Liver (tissue), 9 donors: ENCODE results near the gene HHAT. TPM values are rescaled to one million over a fixed set of nuclear protein-coding genes. Genes with fewer than 3 reads are reported as not detected.

Experiments used
- DNase-seq: peaks from one replicate; pipeline ENCODE4 v3.0.0-alpha.2; 2017; ENCODE audit warnings: low spot score
- H3K27ac ChIP-seq, 2 donors: one replicate each; pipeline ENCODE4 v1.7.0; 2013; ENCODE audit warnings: inconsistent platforms in 2 of 2, low read length in 2 of 2, control low read depth in 1 of 2, low read depth in 1 of 2, mild to moderate bottlenecking in 1 of 2
- H3K27me3 ChIP-seq, 4 donors: one replicate each; pipeline versions ENCODE4 v1.6.1 to v1.7.0; 2013; ENCODE audit warnings: low read length in 3 of 4, inconsistent platforms in 1 of 4, mild to moderate bottlenecking in 1 of 4, moderate library complexity in 1 of 4; ENCODE audit not compliant: control insufficient read depth in 4 of 4, insufficient read depth in 4 of 4
- H3K36me3 ChIP-seq, 4 donors: one replicate each; pipeline versions ENCODE4 v1.6.1 to v1.7.0; 2013; ENCODE audit warnings: low read length in 3 of 4, mild to moderate bottlenecking in 3 of 4, low read depth in 1 of 4, moderate library complexity in 1 of 4; ENCODE audit not compliant: control insufficient read depth in 4 of 4, insufficient read depth in 3 of 4
- H3K4me1 ChIP-seq, 4 donors: one replicate each; pipeline versions ENCODE4 v1.6.1 to v1.7.0; 2013; ENCODE audit warnings: low read length in 3 of 4, mild to moderate bottlenecking in 3 of 4, moderate library complexity in 1 of 4; ENCODE audit not compliant: control insufficient read depth in 4 of 4, insufficient read depth in 4 of 4
- H3K4me3 ChIP-seq, 3 donors: one replicate each; pipeline versions ENCODE4 v1.6.1 to v1.7.0; 2013; ENCODE audit warnings: low read length in 3 of 3, control low read depth in 1 of 3, low read depth in 1 of 3, mild to moderate bottlenecking in 1 of 3
- H3K9ac ChIP-seq, 2 donors: one replicate each; pipeline ENCODE4 v1.7.0; 2013; ENCODE audit warnings: low read length in 2 of 2, mild to moderate bottlenecking in 2 of 2, moderate library complexity in 2 of 2, control low read depth in 1 of 2, low read depth in 1 of 2
- H3K9me3 ChIP-seq, 4 donors: one replicate each; pipeline versions ENCODE4 v1.6.1 to v1.7.0; 2013; ENCODE audit warnings: low read length in 3 of 4; ENCODE audit not compliant: control insufficient read depth in 4 of 4
- EGR1 ChIP-seq, 2 donors: IDR thresholded peaks; 2 replicates each; pipeline ENCODE4 v1.6.1; 2016 to 2018; ENCODE audit warnings: antibody characterized with exemption in 2 of 2, low read depth in 2 of 2
- FOXA1 ChIP-seq: IDR thresholded peaks from 2 replicates; pipeline ENCODE4 v1.6.1; 2016; ENCODE audit warnings: antibody characterized with exemption
- FOXA2 ChIP-seq: IDR thresholded peaks from 2 replicates; pipeline ENCODE4 v1.6.1; 2016; ENCODE audit warnings: antibody characterized with exemption
- GABPA ChIP-seq, 2 donors: IDR thresholded peaks in 1 of 2; conservative IDR thresholded peaks in 1 of 2; 2 replicates each; pipeline ENCODE4 v1.6.1; 2016; ENCODE audit warnings: antibody characterized with exemption in 2 of 2, mild to moderate bottlenecking in 1 of 2, moderate library complexity in 1 of 2
- HNF4A ChIP-seq, 2 donors: conservative IDR thresholded peaks; 2 replicates each; pipeline ENCODE4 v1.6.1; 2016; ENCODE audit warnings: antibody characterized with exemption in 2 of 2, mild to moderate bottlenecking in 2 of 2
- HNF4G ChIP-seq: IDR thresholded peaks from 2 replicates; pipeline ENCODE4 v1.6.1; 2016; ENCODE audit warnings: antibody characterized with exemption
- NR2F2 ChIP-seq: IDR thresholded peaks from 2 replicates; pipeline ENCODE4 v1.6.1; 2016; ENCODE audit warnings: antibody characterized with exemption
- RAD21 ChIP-seq, 2 donors: IDR thresholded peaks; 2 replicates each; pipeline ENCODE4 v1.6.1; 2016; ENCODE audit warnings: antibody characterized with exemption in 2 of 2, mild to moderate bottlenecking in 2 of 2
- RXRA ChIP-seq, 2 donors: IDR thresholded peaks; 2 replicates each; pipeline ENCODE4 v1.6.1; 2017 to 2018; ENCODE audit warnings: antibody characterized with exemption in 2 of 2, mild to moderate bottlenecking in 1 of 2
- SP1 ChIP-seq: IDR thresholded peaks from 2 replicates; pipeline ENCODE4 v1.6.1; 2018; ENCODE audit warnings: antibody characterized with exemption, mild to moderate bottlenecking
- TAF1 ChIP-seq: conservative IDR thresholded peaks from 2 replicates; pipeline ENCODE4 v1.6.1; 2016; ENCODE audit warnings: antibody characterized with exemption, mild to moderate bottlenecking
- YY1 ChIP-seq: IDR thresholded peaks from 2 replicates; pipeline ENCODE4 v1.6.1; 2016; ENCODE audit warnings: antibody characterized with exemption, mild to moderate bottlenecking
- WGBS: extraction: QIAGEN DNeasy Blood & Tissue Kit; methylation state at CpG from one replicate; pipeline ENCODE4 v1.1.7; 2013; 5-methylcytosine and 5-hydroxymethylcytosine counted together
- polyA plus RNA-seq, 2 donors: library from polyadenylated mRNA; stranded (reverse) in 1 of 2; unstranded in 1 of 2; fragments of 200-250 nt in 1 of 2; fragments of >200 nt in 1 of 2; fragmentation: Nextera tagmentation in 1 of 2; extraction: Ambion mirVana in 1 of 2; gene quantifications; one replicate each; pipeline versions ENCODE4 v1.2.1 to v1.2.3, GENCODE V29; 2013 to 2015
- total RNA-seq, 2 donors: library from RNA; depleted of rRNA; stranded (reverse); fragments of >200 nt; gene quantifications; one replicate each; pipeline ENCODE4 v1.2.3, GENCODE V29; 2014
- TF ChIP-seq, protein P1 (sequence below): IDR thresholded peaks from 2 replicates; pipeline ENCODE4 v1.6.1; 2016; ENCODE audit warnings: antibody characterized with exemption
- TF ChIP-seq, protein P2 (sequence below): fragments of 150-350 bp; IDR thresholded peaks from 2 replicates; pipeline ENCODE4 v1.5.1; 2017; ENCODE audit warnings: improper control_type of control experiment, low read depth, low read length; ENCODE audit not compliant: missing input control
- TF ChIP-seq, protein P3 (sequence below): IDR thresholded peaks from 2 replicates; pipeline ENCODE4 v1.6.1; 2016; ENCODE audit warnings: antibody characterized with exemption
- TF ChIP-seq, protein P4 (sequence below): IDR thresholded peaks from 2 replicates; pipeline ENCODE4 v1.6.1; 2016; ENCODE audit warnings: antibody characterized with exemption, mild to moderate bottlenecking
- TF ChIP-seq, protein P5 (sequence below): IDR thresholded peaks from 2 replicates; pipeline ENCODE4 v1.6.1; 2016; ENCODE audit warnings: antibody characterized with exemption
- donor health status: healthy.
- donor health status: healthy.
- donor health status: healthy.
- donor health status: healthy.
- donor health status: healthy.

Gene HHAT
- total and polyA plus RNA-seq, 4 donors: 1.3 to 2.2 (median 1.6) TPM

DNA sequence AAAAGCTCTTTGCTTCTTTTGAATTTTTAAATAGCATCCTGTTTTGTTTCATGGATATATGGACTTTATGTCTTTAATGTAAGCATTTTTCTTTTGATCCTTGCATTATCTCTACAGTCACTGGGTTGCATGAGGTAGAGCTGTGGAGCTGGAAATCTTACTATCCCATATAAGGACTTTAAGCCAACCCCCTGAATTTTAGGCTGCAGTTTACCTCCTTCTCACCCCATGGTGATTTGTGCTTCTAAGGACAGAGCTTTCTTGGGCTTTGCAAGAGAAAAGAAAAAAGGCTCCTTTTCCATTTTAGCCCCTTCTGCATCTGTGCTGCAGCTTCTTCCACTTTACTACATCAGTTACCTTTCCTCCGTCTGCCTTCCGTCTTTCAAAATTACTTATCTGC is 373.8 kb downstream of the HHAT start:
- Histone ChIP-seq H3K9me3 (no peaks in the 10 kb centered on the region), H3K27me3 (no peaks in the 10 kb centered on the region), H3K4me3 (no peak overlapping the region), H3K27ac (no peak overlapping the region), H3K9ac (no peak overlapping the region), H3K4me1 (peaks cover 11 to 31% (median 26%) of the 10 kb centered on the region in 4 donors), H3K36me3 (no peaks in the 10 kb centered on the region)
- WGBS: 96% methylated on average over 2 of the region's 2 CpGs
- no peak for DNase-seq
- TF ChIP-seq NR2F2 (no peak), GABPA (IDR thresholded peaks at IDR 0.05 in 1 of 2, conservative IDR thresholded peaks at IDR 0.05 in 1 of 2) (no peak), RAD21 (IDR thresholded peaks at IDR 0.05) (no peak), HNF4G (no peak), YY1 (no peak), FOXA2 (no peak), RXRA (IDR thresholded peaks at IDR 0.05) (no peak)
- TF ChIP-seq, protein P1, sequence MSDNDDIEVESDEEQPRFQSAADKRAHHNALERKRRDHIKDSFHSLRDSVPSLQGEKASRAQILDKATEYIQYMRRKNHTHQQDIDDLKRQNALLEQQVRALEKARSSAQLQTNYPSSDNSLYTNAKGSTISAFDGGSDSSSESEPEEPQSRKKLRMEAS: no peak
- TF ChIP-seq, protein P2, sequence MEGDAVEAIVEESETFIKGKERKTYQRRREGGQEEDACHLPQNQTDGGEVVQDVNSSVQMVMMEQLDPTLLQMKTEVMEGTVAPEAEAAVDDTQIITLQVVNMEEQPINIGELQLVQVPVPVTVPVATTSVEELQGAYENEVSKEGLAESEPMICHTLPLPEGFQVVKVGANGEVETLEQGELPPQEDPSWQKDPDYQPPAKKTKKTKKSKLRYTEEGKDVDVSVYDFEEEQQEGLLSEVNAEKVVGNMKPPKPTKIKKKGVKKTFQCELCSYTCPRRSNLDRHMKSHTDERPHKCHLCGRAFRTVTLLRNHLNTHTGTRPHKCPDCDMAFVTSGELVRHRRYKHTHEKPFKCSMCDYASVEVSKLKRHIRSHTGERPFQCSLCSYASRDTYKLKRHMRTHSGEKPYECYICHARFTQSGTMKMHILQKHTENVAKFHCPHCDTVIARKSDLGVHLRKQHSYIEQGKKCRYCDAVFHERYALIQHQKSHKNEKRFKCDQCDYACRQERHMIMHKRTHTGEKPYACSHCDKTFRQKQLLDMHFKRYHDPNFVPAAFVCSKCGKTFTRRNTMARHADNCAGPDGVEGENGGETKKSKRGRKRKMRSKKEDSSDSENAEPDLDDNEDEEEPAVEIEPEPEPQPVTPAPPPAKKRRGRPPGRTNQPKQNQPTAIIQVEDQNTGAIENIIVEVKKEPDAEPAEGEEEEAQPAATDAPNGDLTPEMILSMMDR: no peak
- TF ChIP-seq, protein P3, sequence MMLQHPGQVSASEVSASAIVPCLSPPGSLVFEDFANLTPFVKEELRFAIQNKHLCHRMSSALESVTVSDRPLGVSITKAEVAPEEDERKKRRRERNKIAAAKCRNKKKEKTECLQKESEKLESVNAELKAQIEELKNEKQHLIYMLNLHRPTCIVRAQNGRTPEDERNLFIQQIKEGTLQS: no peak
- TF ChIP-seq, protein P4, sequence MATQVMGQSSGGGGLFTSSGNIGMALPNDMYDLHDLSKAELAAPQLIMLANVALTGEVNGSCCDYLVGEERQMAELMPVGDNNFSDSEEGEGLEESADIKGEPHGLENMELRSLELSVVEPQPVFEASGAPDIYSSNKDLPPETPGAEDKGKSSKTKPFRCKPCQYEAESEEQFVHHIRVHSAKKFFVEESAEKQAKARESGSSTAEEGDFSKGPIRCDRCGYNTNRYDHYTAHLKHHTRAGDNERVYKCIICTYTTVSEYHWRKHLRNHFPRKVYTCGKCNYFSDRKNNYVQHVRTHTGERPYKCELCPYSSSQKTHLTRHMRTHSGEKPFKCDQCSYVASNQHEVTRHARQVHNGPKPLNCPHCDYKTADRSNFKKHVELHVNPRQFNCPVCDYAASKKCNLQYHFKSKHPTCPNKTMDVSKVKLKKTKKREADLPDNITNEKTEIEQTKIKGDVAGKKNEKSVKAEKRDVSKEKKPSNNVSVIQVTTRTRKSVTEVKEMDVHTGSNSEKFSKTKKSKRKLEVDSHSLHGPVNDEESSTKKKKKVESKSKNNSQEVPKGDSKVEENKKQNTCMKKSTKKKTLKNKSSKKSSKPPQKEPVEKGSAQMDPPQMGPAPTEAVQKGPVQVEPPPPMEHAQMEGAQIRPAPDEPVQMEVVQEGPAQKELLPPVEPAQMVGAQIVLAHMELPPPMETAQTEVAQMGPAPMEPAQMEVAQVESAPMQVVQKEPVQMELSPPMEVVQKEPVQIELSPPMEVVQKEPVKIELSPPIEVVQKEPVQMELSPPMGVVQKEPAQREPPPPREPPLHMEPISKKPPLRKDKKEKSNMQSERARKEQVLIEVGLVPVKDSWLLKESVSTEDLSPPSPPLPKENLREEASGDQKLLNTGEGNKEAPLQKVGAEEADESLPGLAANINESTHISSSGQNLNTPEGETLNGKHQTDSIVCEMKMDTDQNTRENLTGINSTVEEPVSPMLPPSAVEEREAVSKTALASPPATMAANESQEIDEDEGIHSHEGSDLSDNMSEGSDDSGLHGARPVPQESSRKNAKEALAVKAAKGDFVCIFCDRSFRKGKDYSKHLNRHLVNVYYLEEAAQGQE: no peak

DNA sequence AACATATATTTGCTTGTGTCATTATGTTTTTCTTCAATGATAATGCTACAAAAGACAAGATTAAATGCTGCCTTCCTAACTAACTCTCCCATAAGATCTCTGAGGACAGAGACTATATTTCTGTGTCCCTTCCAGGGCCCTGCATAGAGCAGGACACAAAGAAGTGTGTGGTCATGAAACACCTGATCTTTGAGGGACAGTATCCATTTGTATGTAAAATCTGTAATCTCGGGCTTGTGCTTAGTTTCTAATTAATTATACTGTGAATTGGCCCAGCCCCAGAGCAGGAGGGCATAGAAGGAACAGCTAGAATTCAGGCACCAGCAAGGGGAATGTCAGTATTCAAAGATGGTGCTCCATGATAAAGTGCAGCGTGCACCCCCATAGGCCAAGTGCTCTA is 374.9 kb downstream of the HHAT start:
- TF ChIP-seq, protein P3: no peak
- TF ChIP-seq, protein P5, sequence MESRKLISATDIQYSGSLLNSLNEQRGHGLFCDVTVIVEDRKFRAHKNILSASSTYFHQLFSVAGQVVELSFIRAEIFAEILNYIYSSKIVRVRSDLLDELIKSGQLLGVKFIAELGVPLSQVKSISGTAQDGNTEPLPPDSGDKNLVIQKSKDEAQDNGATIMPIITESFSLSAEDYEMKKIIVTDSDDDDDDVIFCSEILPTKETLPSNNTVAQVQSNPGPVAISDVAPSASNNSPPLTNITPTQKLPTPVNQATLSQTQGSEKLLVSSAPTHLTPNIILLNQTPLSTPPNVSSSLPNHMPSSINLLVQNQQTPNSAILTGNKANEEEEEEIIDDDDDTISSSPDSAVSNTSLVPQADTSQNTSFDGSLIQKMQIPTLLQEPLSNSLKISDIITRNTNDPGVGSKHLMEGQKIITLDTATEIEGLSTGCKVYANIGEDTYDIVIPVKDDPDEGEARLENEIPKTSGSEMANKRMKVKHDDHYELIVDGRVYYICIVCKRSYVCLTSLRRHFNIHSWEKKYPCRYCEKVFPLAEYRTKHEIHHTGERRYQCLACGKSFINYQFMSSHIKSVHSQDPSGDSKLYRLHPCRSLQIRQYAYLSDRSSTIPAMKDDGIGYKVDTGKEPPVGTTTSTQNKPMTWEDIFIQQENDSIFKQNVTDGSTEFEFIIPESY: no peak
- no peak for TF ChIP-seq YY1
- no peak for TF ChIP-seq HNF4A (conservative IDR thresholded peaks at IDR 0.05)
- TF ChIP-seq, protein P4: no peak
- no peak for TF ChIP-seq TAF1
- TF ChIP-seq NR2F2: no peak
- no peak for TF ChIP-seq FOXA1
- TF ChIP-seq RAD21 (IDR thresholded peaks at IDR 0.05): no peak
- TF ChIP-seq, protein P2: no peak
- no peak for TF ChIP-seq SP1
- no peak for TF ChIP-seq EGR1 (IDR thresholded peaks at IDR 0.05; ENCODE audit: low read depth in 2 of 2)
- no peak for TF ChIP-seq RXRA (IDR thresholded peaks at IDR 0.05)
- TF ChIP-seq HNF4G: no peak
- TF ChIP-seq GABPA (IDR thresholded peaks at IDR 0.05 in 1 of 2, conservative IDR thresholded peaks at IDR 0.05 in 1 of 2): no peak
- 84% methylated on average over 2 of the region's 2 CpGs for WGBS
- no peak overlapping the region for H3K9ac ChIP-seq

More for the DNA sequence above, 374.9 kb downstream of the HHAT start:
- Histone ChIP-seq H3K4me3 (no peak overlapping the region), H3K36me3 (no peaks in the 10 kb centered on the region), H3K4me1 (peaks cover 11 to 37% (median 30%) of the 10 kb centered on the region in 4 donors), H3K9me3 (no peaks in the 10 kb centered on the region), H3K27ac (no peak overlapping the region), H3K27me3 (no peaks in the 10 kb centered on the region)
- DNase-seq: no peak
